ENCODE results near the gene SALL1.

- no peak for TF ChIP-seq ATF3 (IDR thresholded peaks at IDR 0.05)
- no peak for TF ChIP-seq POLR2A (IDR thresholded peaks at IDR 0.05; ENCODE audit: borderline replicate concordance, extremely low read depth, insufficient read depth, insufficient read length)
- no peak for TF ChIP-seq YY1 (IDR thresholded peaks at IDR 0.05; ENCODE audit: extremely low read depth, insufficient replicate concordance, low read depth, low read length)
- TF ChIP-seq, protein P1, sequence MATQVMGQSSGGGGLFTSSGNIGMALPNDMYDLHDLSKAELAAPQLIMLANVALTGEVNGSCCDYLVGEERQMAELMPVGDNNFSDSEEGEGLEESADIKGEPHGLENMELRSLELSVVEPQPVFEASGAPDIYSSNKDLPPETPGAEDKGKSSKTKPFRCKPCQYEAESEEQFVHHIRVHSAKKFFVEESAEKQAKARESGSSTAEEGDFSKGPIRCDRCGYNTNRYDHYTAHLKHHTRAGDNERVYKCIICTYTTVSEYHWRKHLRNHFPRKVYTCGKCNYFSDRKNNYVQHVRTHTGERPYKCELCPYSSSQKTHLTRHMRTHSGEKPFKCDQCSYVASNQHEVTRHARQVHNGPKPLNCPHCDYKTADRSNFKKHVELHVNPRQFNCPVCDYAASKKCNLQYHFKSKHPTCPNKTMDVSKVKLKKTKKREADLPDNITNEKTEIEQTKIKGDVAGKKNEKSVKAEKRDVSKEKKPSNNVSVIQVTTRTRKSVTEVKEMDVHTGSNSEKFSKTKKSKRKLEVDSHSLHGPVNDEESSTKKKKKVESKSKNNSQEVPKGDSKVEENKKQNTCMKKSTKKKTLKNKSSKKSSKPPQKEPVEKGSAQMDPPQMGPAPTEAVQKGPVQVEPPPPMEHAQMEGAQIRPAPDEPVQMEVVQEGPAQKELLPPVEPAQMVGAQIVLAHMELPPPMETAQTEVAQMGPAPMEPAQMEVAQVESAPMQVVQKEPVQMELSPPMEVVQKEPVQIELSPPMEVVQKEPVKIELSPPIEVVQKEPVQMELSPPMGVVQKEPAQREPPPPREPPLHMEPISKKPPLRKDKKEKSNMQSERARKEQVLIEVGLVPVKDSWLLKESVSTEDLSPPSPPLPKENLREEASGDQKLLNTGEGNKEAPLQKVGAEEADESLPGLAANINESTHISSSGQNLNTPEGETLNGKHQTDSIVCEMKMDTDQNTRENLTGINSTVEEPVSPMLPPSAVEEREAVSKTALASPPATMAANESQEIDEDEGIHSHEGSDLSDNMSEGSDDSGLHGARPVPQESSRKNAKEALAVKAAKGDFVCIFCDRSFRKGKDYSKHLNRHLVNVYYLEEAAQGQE (IDR thresholded peaks at IDR 0.05; ENCODE audit: low read depth) = no peak
- no peak for TF ChIP-seq EZH2phosphoT487 (IDR thresholded peaks at IDR 0.05; ENCODE audit: borderline replicate concordance)
- TF ChIP-seq FOSL1 (IDR thresholded peaks at IDR 0.05; ENCODE audit: low read depth) = no peak
- TF ChIP-seq CTCF (IDR thresholded peaks at IDR 0.05 in 2 of 3, conservative IDR thresholded peaks at IDR 0.05 in 1 of 3; ENCODE audit: borderline replicate concordance in 1 of 3, insufficient read depth in 1 of 3, low read depth in 2 of 3, low read length in 2 of 3) = no peak
- TF ChIP-seq ZNF274 (IDR thresholded peaks at IDR 0.05; ENCODE audit: low read depth, low read length) = no peak
- TF ChIP-seq POLR2AphosphoS5 (IDR thresholded peaks at IDR 0.05; ENCODE audit: low read depth, low read length) = no peak
Observed at GRCh38 chr16:51180719-51181502, 29.8 kb upstream of the SALL1 start.
